PFSK-1 (cell line): ENCODE data around the gene DSP.

Experiments used
- POLR2AphosphoS5 ChIP-seq: IDR thresholded peaks from 2 replicates; pipeline ENCODE4 v1.6.1; 2012; ENCODE audit warnings: low read depth, mild to moderate bottlenecking, control low read depth, low read length, moderate library complexity
- SIN3A ChIP-seq: IDR thresholded peaks from 2 replicates; pipeline ENCODE4 v1.6.1; 2012; ENCODE audit warnings: mild to moderate bottlenecking, low read length, moderate library complexity, borderline replicate concordance; ENCODE audit not compliant: insufficient read depth
- TAF1 ChIP-seq: IDR thresholded peaks from 2 replicates; pipeline ENCODE4 v1.6.1; 2012; ENCODE audit warnings: low read length, control low read depth, borderline replicate concordance; ENCODE audit not compliant: insufficient read depth
- TF ChIP-seq, protein P1 (sequence below), 2 experiments: IDR thresholded peaks; 2 replicates each; pipeline versions ENCODE4 v1.6.1 to v1.8.0; 2011 to 2012; ENCODE audit warnings: low read depth in 2 of 2, low read length in 2 of 2, control low read depth in 1 of 2, inconsistent platforms in 1 of 2, mild to moderate bottlenecking in 1 of 2, moderate library complexity in 1 of 2; ENCODE audit not compliant: insufficient read depth in 1 of 2

DNA sequence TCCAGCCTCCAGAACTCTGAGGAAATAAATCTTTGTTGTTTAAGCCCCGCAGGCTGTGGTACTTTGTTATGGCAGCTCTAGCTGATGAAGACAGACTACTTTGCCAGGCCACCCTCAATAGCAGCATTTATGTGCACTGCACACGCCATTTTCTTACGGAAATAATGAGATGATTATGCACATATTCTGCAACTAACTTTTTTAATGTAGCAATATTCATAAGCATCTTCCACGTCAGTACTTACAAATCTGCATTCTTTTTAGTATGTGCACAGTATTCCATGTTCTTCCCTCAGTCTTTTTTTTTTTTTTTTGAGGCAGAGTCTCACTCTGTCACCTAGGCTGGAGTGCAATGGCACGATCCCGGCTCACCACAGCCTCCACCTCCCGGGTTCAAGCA, 46.8 kb upstream of the DSP start:
- TF ChIP-seq POLR2AphosphoS5 (no peak), TAF1 (no peak), SIN3A (no peak)
- TF ChIP-seq, protein P1, sequence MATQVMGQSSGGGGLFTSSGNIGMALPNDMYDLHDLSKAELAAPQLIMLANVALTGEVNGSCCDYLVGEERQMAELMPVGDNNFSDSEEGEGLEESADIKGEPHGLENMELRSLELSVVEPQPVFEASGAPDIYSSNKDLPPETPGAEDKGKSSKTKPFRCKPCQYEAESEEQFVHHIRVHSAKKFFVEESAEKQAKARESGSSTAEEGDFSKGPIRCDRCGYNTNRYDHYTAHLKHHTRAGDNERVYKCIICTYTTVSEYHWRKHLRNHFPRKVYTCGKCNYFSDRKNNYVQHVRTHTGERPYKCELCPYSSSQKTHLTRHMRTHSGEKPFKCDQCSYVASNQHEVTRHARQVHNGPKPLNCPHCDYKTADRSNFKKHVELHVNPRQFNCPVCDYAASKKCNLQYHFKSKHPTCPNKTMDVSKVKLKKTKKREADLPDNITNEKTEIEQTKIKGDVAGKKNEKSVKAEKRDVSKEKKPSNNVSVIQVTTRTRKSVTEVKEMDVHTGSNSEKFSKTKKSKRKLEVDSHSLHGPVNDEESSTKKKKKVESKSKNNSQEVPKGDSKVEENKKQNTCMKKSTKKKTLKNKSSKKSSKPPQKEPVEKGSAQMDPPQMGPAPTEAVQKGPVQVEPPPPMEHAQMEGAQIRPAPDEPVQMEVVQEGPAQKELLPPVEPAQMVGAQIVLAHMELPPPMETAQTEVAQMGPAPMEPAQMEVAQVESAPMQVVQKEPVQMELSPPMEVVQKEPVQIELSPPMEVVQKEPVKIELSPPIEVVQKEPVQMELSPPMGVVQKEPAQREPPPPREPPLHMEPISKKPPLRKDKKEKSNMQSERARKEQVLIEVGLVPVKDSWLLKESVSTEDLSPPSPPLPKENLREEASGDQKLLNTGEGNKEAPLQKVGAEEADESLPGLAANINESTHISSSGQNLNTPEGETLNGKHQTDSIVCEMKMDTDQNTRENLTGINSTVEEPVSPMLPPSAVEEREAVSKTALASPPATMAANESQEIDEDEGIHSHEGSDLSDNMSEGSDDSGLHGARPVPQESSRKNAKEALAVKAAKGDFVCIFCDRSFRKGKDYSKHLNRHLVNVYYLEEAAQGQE (IDR thresholded peaks at IDR 0.05; ENCODE audit: insufficient read depth in 1 of 2, low read depth in 2 of 2, low read length in 2 of 2) = no peak
